Measurements from ENCODE around the gene AQP12A.

AQP12A gene

GRCh38 chr2:240745456-240745855 lies 53.8 kb downstream of the AQP12A start:
- no CpG with 5 or more reads among the region's 15 CpGs for WGBS, 2 donors (ENCODE audit: extremely low coverage in 2 of 2, insufficient read length in 2 of 2, insufficient replicate concordance in 1 of 2)
- no peak overlapping the region for H3K4ac ChIP-seq (ENCODE audit: low read length)
- no peak overlapping the region for H2BK5ac ChIP-seq (ENCODE audit: low read length)
- no peaks in the 10 kb centered on the region for H3K4me1 ChIP-seq (ENCODE audit: control insufficient read depth in 2 of 2, insufficient read depth in 1 of 2, low read depth in 1 of 2, low read length in 2 of 2)
- H4K91ac ChIP-seq (ENCODE audit: low read depth, low read length, poor library complexity): no peak overlapping the region
- H3K18ac ChIP-seq (ENCODE audit: low read length): no peak overlapping the region
- H2BK120ac ChIP-seq (ENCODE audit: low read depth, low read length): no peak overlapping the region
- no peak for DNase-seq (ENCODE audit: low spot score)
- H3K14ac ChIP-seq (ENCODE audit: low read length): peak overlapping the region; percentile 82
- no peak overlapping the region for H2AFZ ChIP-seq (ENCODE audit: low read length)
- H3K36me3 ChIP-seq (replicated peaks in 1 of 2; ENCODE audit: control insufficient read depth in 2 of 2, insufficient read depth in 2 of 2, low read length in 2 of 2): peaks cover 66 to 69% of the 10 kb centered on the region in 2 donors
- no peak overlapping the region for H3K27ac ChIP-seq (replicated peaks; ENCODE audit: low read length)
- H3K4me3 ChIP-seq (ENCODE audit: low read length in 2 of 2): no peak overlapping the region
- H3K9ac ChIP-seq (ENCODE audit: low read depth, low read length, poor library complexity): no peak overlapping the region
- H4K8ac ChIP-seq (ENCODE audit: low read depth, low read length): no peak overlapping the region
- peaks cover 3% of the 10 kb centered on the region for H3K79me1 ChIP-seq (ENCODE audit: low read depth, low read length)
- H2BK12ac ChIP-seq (ENCODE audit: low read length): no peak overlapping the region
- H3K23ac ChIP-seq (ENCODE audit: low read depth, low read length, poor library complexity): peak overlapping the region; percentile 43
- no peak overlapping the region for H2AK5ac ChIP-seq (ENCODE audit: low read depth, low read length)
- no peak overlapping the region for H2BK15ac ChIP-seq (ENCODE audit: low read length)
- no peak overlapping the region for H3K4me2 ChIP-seq (ENCODE audit: insufficient read depth, low read length, poor library complexity, severe bottlenecking)
- H3K27me3 ChIP-seq (ENCODE audit: control insufficient read depth in 3 of 3, insufficient read depth in 3 of 3, low read depth in 1 of 3, low read length in 3 of 3): no peaks in the 10 kb centered on the region
- peaks cover 0 to 1% of the 10 kb centered on the region in 2 donors for H3K9me3 ChIP-seq (replicated peaks in 1 of 2; ENCODE audit: control insufficient read depth in 2 of 2, insufficient read depth in 1 of 2, low read depth in 1 of 2, low read length in 2 of 2)

- no peak overlapping the region for H2BK12ac ChIP-seq (ENCODE audit: low read length)
- H3K4me3 ChIP-seq (ENCODE audit: low read length in 2 of 2): no peak overlapping the region
- H3K9ac ChIP-seq (ENCODE audit: low read depth, low read length, poor library complexity): no peak overlapping the region
- DNase-seq (ENCODE audit: low spot score): no peak
- H2BK120ac ChIP-seq (ENCODE audit: low read depth, low read length): no peak overlapping the region
- no peak overlapping the region for H3K14ac ChIP-seq (ENCODE audit: low read length)
- no peak overlapping the region for H2AK5ac ChIP-seq (ENCODE audit: low read depth, low read length)
- H3K27me3 ChIP-seq (ENCODE audit: control insufficient read depth in 3 of 3, insufficient read depth in 3 of 3, low read depth in 1 of 3, low read length in 3 of 3): no peaks in the 10 kb centered on the region
- no peaks in the 10 kb centered on the region for H3K4me1 ChIP-seq (ENCODE audit: control insufficient read depth in 2 of 2, insufficient read depth in 1 of 2, low read depth in 1 of 2, low read length in 2 of 2)
- H3K23ac ChIP-seq (ENCODE audit: low read depth, low read length, poor library complexity): peak overlapping the region; percentile 43
- H3K4ac ChIP-seq (ENCODE audit: low read length): no peak overlapping the region
- peaks cover 0 to 1% of the 10 kb centered on the region in 2 donors for H3K9me3 ChIP-seq (replicated peaks in 1 of 2; ENCODE audit: control insufficient read depth in 2 of 2, insufficient read depth in 1 of 2, low read depth in 1 of 2, low read length in 2 of 2)
- H2BK15ac ChIP-seq (ENCODE audit: low read length): no peak overlapping the region
- no CpG with 5 or more reads among the region's 15 CpGs for WGBS, 2 donors (ENCODE audit: extremely low coverage in 2 of 2, insufficient read length in 2 of 2, insufficient replicate concordance in 1 of 2)
- no peak overlapping the region for H4K91ac ChIP-seq (ENCODE audit: low read depth, low read length, poor library complexity)
- H4K8ac ChIP-seq (ENCODE audit: low read depth, low read length): no peak overlapping the region
- no peak overlapping the region for H2AFZ ChIP-seq (ENCODE audit: low read length)
- no peak overlapping the region for H2BK5ac ChIP-seq (ENCODE audit: low read length)
- H3K18ac ChIP-seq (ENCODE audit: low read length): no peak overlapping the region
- H3K36me3 ChIP-seq (replicated peaks in 1 of 2; ENCODE audit: control insufficient read depth in 2 of 2, insufficient read depth in 2 of 2, low read length in 2 of 2): peaks cover 65 to 66% of the 10 kb centered on the region in 2 donors
- no peak overlapping the region for H3K27ac ChIP-seq (replicated peaks; ENCODE audit: low read length)
- peaks cover 3% of the 10 kb centered on the region for H3K79me1 ChIP-seq (ENCODE audit: low read depth, low read length)
- no peak overlapping the region for H3K4me2 ChIP-seq (ENCODE audit: insufficient read depth, low read length, poor library complexity, severe bottlenecking)
Measured at GRCh38 chr2:240745962-240746361, 54.3 kb downstream of the AQP12A start.

GRCh38 chr2:240746671-240747070 lies 55.0 kb downstream of the AQP12A start:
- Histone ChIP-seq H3K18ac (ENCODE audit: low read length) (no peak overlapping the region), H2BK120ac (ENCODE audit: low read depth, low read length) (no peak overlapping the region), H3K23ac (ENCODE audit: low read depth, low read length, poor library complexity) (no peak overlapping the region), H2BK5ac (ENCODE audit: low read length) (no peak overlapping the region), H2AFZ (ENCODE audit: low read length) (no peak overlapping the region), H3K9ac (ENCODE audit: low read depth, low read length, poor library complexity) (no peak overlapping the region), H2BK15ac (ENCODE audit: low read length) (no peak overlapping the region), H3K27me3 (ENCODE audit: control insufficient read depth in 3 of 3, insufficient read depth in 3 of 3, low read depth in 1 of 3, low read length in 3 of 3) (no peaks in the 10 kb centered on the region), H3K4me1 (ENCODE audit: control insufficient read depth in 2 of 2, insufficient read depth in 1 of 2, low read depth in 1 of 2, low read length in 2 of 2) (no peaks in the 10 kb centered on the region), H2BK12ac (ENCODE audit: low read length) (no peak overlapping the region), H3K4me2 (ENCODE audit: insufficient read depth, low read length, poor library complexity, severe bottlenecking) (no peak overlapping the region), H3K14ac (ENCODE audit: low read length) (peak overlapping the region; percentile 56), H2AK5ac (ENCODE audit: low read depth, low read length) (no peak overlapping the region), H3K27ac (replicated peaks; ENCODE audit: low read length) (no peak overlapping the region), H3K4me3 (ENCODE audit: low read length in 2 of 2) (no peak overlapping the region), H4K8ac (ENCODE audit: low read depth, low read length) (no peak overlapping the region), H3K79me1 (ENCODE audit: low read depth, low read length) (peaks cover 5% of the 10 kb centered on the region), H4K91ac (ENCODE audit: low read depth, low read length, poor library complexity) (no peak overlapping the region), H3K36me3 (replicated peaks in 1 of 2; ENCODE audit: control insufficient read depth in 2 of 2, insufficient read depth in 2 of 2, low read length in 2 of 2) (peaks cover 61% of the 10 kb centered on the region in 2 donors), H3K4ac (ENCODE audit: low read length) (no peak overlapping the region), H3K9me3 (replicated peaks in 1 of 2; ENCODE audit: control insufficient read depth in 2 of 2, insufficient read depth in 1 of 2, low read depth in 1 of 2, low read length in 2 of 2) (peaks cover 0 to 1% of the 10 kb centered on the region in 2 donors)
- DNase-seq (ENCODE audit: low spot score): no peak
- no CpG with 5 or more reads among the region's 16 CpGs for WGBS, 2 donors (ENCODE audit: extremely low coverage in 2 of 2, insufficient read length in 2 of 2, insufficient replicate concordance in 1 of 2)

- Histone ChIP-seq H3K79me1 (ENCODE audit: low read depth, low read length) (peaks cover 5% of the 10 kb centered on the region), H2AK5ac (ENCODE audit: low read depth, low read length) (no peak overlapping the region), H2BK120ac (ENCODE audit: low read depth, low read length) (no peak overlapping the region), H3K4ac (ENCODE audit: low read length) (no peak overlapping the region), H3K4me1 (ENCODE audit: control insufficient read depth in 2 of 2, insufficient read depth in 1 of 2, low read depth in 1 of 2, low read length in 2 of 2) (no peaks in the 10 kb centered on the region), H3K9ac (ENCODE audit: low read depth, low read length, poor library complexity) (no peak overlapping the region), H2BK5ac (ENCODE audit: low read length) (no peak overlapping the region), H3K18ac (ENCODE audit: low read length) (no peak overlapping the region), H4K8ac (ENCODE audit: low read depth, low read length) (no peak overlapping the region), H2BK12ac (ENCODE audit: low read length) (no peak overlapping the region), H3K4me2 (ENCODE audit: insufficient read depth, low read length, poor library complexity, severe bottlenecking) (no peak overlapping the region), H3K27ac (replicated peaks; ENCODE audit: low read length) (no peak overlapping the region), H3K9me3 (replicated peaks in 1 of 2; ENCODE audit: control insufficient read depth in 2 of 2, insufficient read depth in 1 of 2, low read depth in 1 of 2, low read length in 2 of 2) (peaks cover 0 to 1% of the 10 kb centered on the region in 2 donors), H3K23ac (ENCODE audit: low read depth, low read length, poor library complexity) (no peak overlapping the region), H2AFZ (ENCODE audit: low read length) (no peak overlapping the region), H3K4me3 (ENCODE audit: low read length in 2 of 2) (no peak overlapping the region), H2BK15ac (ENCODE audit: low read length) (no peak overlapping the region), H3K36me3 (replicated peaks in 1 of 2; ENCODE audit: control insufficient read depth in 2 of 2, insufficient read depth in 2 of 2, low read length in 2 of 2) (peaks cover 58 to 60% of the 10 kb centered on the region in 2 donors), H3K14ac (ENCODE audit: low read length) (no peak overlapping the region), H4K91ac (ENCODE audit: low read depth, low read length, poor library complexity) (no peak overlapping the region), H3K27me3 (ENCODE audit: control insufficient read depth in 3 of 3, insufficient read depth in 3 of 3, low read depth in 1 of 3, low read length in 3 of 3) (no peaks in the 10 kb centered on the region)
- no CpG with 5 or more reads among the region's 11 CpGs for WGBS, 2 donors (ENCODE audit: extremely low coverage in 2 of 2, insufficient read length in 2 of 2, insufficient replicate concordance in 1 of 2)
- DNase-seq (ENCODE audit: low spot score): no peak
Measured at GRCh38 chr2:240747256-240747655, 55.6 kb downstream of the AQP12A start.
